WERI-Rb-1 (cell line): Measurements from ENCODE around the gene IER2.
A peak's percentile ranks its signal among the peaks of the same experiment; 100 is the strongest.
"Not testable (repeated sequence)": the region's sequence is repeated elsewhere in the genome, so short reads cannot be mapped to it uniquely, and the experiment has no call there.

Experiments used
- DNase-seq: peaks from one replicate; pipeline ENCODE4 v3.0.0-alpha.2; 2020
- H3K27ac ChIP-seq: fragments of 250-450 bp; sonication (Bioruptor Pico); 2 replicates; pipeline ENCODE4 v1.5.1; 2020; ENCODE audit warnings: mild to moderate bottlenecking, moderate library complexity
- H3K27me3 ChIP-seq: fragments of 250-450 bp; sonication (Bioruptor Pico); 2 replicates; pipeline ENCODE4 v1.5.1; 2021; ENCODE audit warnings: mild to moderate bottlenecking, low read depth, moderate library complexity; ENCODE audit not compliant: insufficient read depth, severe bottlenecking
- H3K36me3 ChIP-seq: fragments of 250-450 bp; sonication (Bioruptor Pico); 2 replicates; pipeline ENCODE4 v1.5.1; 2020; ENCODE audit warnings: mild to moderate bottlenecking, moderate library complexity
- H3K4me3 ChIP-seq: 2 replicates; pipeline ENCODE4 v1.5.1; 2011; ENCODE audit warnings: low read depth, mild to moderate bottlenecking, control low read depth, low read length
- H3K9me3 ChIP-seq: fragments of 250-450 bp; sonication (Bioruptor Pico); 2 replicates; pipeline ENCODE4 v1.5.1; 2021; ENCODE audit warnings: mild to moderate bottlenecking, moderate library complexity; ENCODE audit not compliant: severe bottlenecking
- TF ChIP-seq, protein P1 (sequence below): IDR thresholded peaks from 2 replicates; pipeline ENCODE4 v1.5.1; 2011; ENCODE audit warnings: low read depth, mild to moderate bottlenecking, control low read depth, inconsistent platforms, low read length

Gene IER2

DNA sequence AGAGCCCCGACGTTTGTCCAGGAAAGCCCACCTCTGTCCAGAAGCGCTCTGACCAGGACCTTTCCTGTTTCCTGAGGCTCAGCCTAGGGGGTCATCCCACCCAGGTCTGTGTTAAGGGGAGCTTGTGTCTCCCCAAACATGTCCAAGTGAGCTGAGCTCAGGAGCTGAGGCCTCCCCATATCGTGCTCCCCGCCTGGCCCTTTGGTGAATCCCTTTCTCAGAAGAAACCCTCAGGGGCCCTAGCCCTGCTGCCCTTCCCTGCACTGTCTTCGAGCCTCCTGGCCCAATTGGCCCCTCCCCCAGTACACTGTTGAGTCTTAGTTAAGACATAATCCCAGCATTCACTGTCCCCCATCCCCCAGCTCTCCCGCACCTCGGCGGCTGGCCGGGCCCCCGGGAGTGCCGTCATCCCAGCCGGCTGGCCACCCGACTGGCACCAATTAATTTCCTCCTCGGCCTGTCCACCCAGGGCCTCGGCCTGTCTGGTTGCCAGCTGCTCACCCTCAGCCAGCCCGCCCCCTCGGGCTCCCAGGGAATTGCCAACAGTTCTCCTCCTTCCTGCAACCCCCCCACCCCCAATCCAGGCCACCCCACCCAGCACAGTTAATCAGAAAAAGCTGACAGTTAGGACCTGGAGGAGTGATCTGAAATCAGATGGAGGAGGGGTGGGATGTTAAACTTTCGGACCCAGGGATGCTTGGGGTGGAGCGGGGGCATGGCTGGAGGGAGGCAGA, 13.6 kb downstream of the IER2 start:
- DNase-seq, result peak; percentile 98
- H3K36me3 ChIP-seq, result no peaks in the 10 kb centered on the region
- TF ChIP-seq, protein P1, sequence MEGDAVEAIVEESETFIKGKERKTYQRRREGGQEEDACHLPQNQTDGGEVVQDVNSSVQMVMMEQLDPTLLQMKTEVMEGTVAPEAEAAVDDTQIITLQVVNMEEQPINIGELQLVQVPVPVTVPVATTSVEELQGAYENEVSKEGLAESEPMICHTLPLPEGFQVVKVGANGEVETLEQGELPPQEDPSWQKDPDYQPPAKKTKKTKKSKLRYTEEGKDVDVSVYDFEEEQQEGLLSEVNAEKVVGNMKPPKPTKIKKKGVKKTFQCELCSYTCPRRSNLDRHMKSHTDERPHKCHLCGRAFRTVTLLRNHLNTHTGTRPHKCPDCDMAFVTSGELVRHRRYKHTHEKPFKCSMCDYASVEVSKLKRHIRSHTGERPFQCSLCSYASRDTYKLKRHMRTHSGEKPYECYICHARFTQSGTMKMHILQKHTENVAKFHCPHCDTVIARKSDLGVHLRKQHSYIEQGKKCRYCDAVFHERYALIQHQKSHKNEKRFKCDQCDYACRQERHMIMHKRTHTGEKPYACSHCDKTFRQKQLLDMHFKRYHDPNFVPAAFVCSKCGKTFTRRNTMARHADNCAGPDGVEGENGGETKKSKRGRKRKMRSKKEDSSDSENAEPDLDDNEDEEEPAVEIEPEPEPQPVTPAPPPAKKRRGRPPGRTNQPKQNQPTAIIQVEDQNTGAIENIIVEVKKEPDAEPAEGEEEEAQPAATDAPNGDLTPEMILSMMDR, result no peak
- H3K27ac ChIP-seq, result peak overlapping the region; percentile 100
- H3K4me3 ChIP-seq, result peak overlapping the region; percentile 66
- no peaks in the 10 kb centered on the region for H3K9me3 ChIP-seq
- no peaks in the 10 kb centered on the region for H3K27me3 ChIP-seq

DNA sequence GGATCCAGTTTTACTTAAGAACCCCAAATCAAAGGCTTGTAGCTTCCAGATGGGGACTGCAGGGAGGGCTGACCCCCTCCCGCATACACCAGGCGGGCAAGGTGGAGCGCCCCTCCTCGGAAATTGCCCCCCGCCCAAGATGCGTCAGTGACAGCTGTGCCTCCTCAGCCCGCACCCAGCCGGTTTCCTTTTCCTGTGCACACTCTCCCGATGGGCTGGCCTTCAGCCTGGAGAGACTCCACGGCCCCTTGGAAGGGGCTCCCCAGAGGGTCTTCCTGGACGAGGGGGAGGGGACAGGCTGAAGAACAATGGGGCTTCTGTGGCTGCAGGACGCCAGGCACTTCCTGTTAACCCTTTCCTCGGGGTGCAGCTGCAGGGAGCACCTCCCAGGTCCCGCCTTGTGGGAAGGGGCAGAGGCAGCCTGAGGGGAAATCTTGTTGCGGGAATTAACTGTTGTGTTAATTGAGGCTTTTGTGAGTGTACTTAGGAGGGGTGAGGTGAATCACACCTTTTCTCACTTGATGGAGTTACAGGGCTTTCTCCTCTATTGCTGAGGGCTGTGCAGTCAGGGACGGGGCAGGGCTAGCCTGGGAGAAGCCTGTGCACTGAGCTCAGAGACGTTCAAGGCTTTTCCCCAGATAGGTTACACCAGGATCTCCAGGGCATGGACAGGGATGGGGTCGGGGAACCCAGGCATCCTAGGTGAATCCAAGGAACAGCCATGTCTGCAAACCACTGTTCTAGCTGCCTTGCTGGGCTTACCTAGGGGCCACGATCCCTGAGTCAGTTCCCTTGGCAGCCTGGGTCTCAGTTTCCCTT, 14.3 kb downstream of the IER2 start:
- peak; percentile 86 for DNase-seq
- H3K27ac ChIP-seq, result peak overlapping the region; percentile 100

DNA sequence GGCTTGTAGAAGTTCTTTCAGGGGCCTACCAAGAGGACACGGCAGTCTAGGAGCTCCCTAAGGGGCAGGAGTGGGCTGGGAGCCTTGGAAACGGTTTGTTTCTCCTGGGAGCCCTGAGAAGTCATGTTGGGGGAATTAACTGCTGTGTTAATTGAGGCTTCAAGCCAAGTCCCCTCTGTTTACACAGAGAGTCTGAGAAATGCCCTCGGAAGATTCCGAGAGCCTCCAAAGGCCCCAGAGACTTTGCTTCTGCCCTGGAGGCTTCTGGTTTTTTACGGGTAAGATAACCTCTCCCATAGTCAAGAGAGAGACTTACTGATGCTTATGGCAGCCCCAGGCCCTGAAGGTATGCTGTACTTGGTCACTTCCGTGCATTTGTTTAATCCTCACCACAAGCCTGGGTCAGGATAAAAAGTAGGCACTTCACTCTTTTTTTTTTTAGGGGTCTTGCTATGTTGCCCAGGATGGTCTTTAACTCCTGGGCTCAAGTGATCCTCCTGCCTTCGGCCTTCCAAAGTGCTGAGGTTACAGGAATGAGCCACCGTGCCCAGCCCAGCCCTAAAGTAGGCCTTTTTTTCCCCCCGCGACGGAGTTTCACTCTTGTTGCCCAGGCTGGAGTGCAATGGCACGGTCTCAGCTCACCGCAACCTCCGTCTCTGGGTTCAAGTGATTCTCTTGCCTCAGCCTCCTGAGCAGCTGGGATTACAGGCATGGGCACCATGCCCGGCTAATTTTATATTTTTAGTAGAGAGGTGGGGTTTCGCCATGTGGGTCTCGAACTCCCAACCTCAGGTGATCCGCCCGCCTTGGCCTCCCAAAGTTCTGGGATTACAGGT, 15.2 kb downstream of the IER2 start:
- Histone ChIP-seq H3K36me3 (no peaks in the 10 kb centered on the region), H3K27ac (peak overlapping the region; percentile 100), H3K9me3 (no peaks in the 10 kb centered on the region), H3K4me3 (no peak overlapping the region), H3K27me3 (no peaks in the 10 kb centered on the region)
- no peak for DNase-seq
- TF ChIP-seq, protein P1, result no peak

More for the DNA sequence above, 14.3 kb downstream of the IER2 start:
- Histone ChIP-seq H3K27me3 (no peaks in the 10 kb centered on the region), H3K36me3 (no peaks in the 10 kb centered on the region), H3K4me3 (peak overlapping the region; percentile 66), H3K9me3 (no peaks in the 10 kb centered on the region)
- TF ChIP-seq, protein P1, result no peak

DNA sequence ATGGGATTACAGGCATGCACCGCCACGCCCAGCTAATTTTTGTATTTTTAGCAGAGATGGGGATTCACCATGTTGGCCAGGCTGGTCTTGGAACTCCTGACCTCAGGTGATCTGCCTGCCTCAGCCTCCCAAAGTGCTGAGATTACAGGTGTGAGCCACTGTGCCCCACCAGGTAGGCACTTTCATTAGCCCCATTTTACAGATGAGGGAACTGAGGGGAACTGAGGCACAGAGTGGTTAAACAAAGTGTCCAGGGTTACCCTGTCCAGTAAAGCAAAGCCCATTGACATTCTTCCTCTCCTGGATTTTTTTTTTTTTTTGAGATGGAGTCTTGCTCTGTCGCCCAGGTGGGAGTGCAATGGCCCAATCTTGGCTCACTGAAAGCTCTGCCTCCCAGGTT, 15.9 kb downstream of the IER2 start:
- H3K27ac ChIP-seq, H3K27me3 ChIP-seq, DNase-seq, H3K36me3 ChIP-seq, H3K4me3 ChIP-seq, H3K9me3 ChIP-seq: not testable (repeated sequence)

GRCh38 chr19:13169769-13170168, 19.6 kb downstream of the IER2 start:
- no peaks in the 10 kb centered on the region for H3K9me3 ChIP-seq
- H3K4me3 ChIP-seq, result no peak overlapping the region
- no peaks in the 10 kb centered on the region for H3K36me3 ChIP-seq
- H3K27ac ChIP-seq, result no peak overlapping the region
- no peaks in the 10 kb centered on the region for H3K27me3 ChIP-seq
- DNase-seq, result no peak
- TF ChIP-seq, protein P1, result no peak

DNA sequence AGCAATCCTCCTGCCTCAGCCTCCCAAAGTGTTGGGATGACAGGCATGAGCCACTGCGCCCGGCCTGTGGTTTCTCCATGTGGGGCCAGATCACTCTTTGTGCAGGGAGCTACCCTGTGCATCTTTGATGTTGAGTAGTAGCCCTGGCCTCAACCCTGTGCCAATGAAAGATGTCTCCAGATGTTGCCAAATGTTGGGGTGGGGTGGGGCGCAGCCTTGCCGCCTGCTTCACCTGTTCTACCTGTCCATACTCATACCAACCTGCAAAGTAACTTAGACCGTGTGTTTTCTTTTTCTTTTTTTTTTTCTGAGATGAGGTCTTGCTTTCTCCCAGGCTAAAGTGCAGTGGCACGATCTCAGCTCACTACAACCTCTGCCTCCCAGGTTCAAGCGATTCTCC, 20.9 kb downstream of the IER2 start:
- no peaks in the 10 kb centered on the region for H3K9me3 ChIP-seq

More for the DNA sequence above, 20.9 kb downstream of the IER2 start:
- Histone ChIP-seq H3K27ac (no peak overlapping the region), H3K27me3 (no peaks in the 10 kb centered on the region), H3K4me3 (no peak overlapping the region), H3K36me3 (no peaks in the 10 kb centered on the region)
- DNase-seq, result no peak
- TF ChIP-seq, protein P1, result no peak
